ENCODE measurements around the gene ZNF385D. TPM values are rescaled to one million over a fixed set of nuclear protein-coding genes. Genes with fewer than 3 reads are reported as not detected.

ZNF385D gene
- total RNA-seq, 1 experiment from 2014 or later, result 0.03 TPM

DNA sequence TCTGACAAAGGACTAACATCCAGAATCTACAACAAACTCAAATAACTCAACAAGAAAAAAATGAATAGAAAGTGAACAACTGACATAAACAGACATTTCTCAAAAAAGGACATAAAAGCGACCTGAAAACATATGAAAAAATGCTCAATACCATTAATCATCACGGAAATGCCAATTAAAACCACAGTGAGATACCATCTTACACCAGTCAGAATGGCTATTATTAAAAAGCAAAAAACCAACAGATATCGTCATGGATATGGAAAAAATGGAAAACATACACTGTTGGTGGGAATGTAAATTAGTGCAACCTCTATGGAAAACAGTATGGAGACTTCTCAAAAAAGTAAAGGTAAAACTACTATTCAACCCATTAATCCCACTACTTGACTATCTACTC lies 53.3 kb downstream of the ZNF385D start:
- in situ Hi-C loops (cut with HindIII; ENCODE audit: low sequenced_read_pairs), result no loop called here
- no peak for DNase-seq (ENCODE audit: low spot score)

DNA sequence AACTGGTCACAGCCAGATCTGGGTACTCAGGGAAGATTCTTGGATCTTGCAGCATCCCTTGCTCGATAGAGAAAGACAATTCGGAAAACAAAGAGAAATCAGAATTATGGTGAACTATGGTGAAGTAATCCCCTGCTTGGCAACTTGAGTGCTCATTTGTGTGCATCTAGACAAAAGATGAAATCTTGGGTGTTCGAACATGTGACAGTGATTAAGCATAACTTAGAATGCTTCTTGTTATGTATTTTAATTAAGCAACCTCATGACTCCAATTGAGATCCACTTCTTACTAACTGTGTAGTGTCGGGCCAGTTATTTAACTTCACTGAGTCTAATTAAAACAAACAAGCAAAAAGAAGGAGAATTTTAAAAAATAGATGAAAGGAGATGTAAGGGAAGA lies 56.5 kb downstream of the ZNF385D start:
- in situ Hi-C loops (cut with HindIII; ENCODE audit: low sequenced_read_pairs), result no loop called here
- no peak for DNase-seq (ENCODE audit: low spot score)

DNA sequence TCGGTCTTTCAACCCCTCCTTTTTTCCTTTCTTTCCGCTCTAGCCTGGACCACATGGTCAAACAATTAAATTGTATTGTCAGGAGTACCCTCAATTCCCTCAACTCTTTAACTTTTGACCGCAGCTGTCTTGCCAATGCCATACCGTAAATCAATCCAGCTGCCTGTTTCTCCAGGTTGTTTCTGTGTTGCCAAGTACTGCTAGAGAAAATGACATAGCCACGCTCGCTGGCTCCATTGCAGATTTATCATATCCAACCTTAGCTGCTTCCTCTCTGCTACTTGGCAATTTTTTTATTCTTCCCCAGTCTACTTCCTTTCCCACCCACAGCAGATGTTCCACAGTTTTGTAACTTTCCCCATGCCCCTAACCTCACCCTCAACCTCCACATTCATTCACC lies 60.0 kb downstream of the ZNF385D start:
- DNase-seq (ENCODE audit: low spot score), result no peak
- in situ Hi-C loops (cut with HindIII; ENCODE audit: low sequenced_read_pairs), result no loop called here

DNA sequence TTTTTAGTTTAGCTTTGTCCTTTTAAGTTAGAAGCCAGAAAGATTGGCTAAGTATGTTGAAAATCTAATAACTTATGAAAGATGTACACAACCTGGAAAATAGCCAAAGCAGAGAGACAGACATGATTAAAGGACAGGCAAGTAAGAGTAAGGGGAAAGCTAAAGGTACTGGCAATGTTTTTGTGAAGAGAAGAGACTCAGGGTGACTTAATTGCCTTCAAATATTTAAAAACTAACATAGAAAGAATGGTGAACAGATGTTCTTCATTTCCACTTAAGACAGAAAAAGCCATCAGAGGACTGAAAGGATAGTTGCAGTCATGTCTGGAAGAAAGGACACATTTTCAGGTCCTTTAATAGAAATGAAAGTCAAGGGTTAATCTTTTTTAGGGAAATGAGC lies 68.8 kb downstream of the ZNF385D start:
- DNase-seq (ENCODE audit: low spot score), result no peak
- in situ Hi-C loops (cut with HindIII; ENCODE audit: low sequenced_read_pairs), result no loop called here

DNA sequence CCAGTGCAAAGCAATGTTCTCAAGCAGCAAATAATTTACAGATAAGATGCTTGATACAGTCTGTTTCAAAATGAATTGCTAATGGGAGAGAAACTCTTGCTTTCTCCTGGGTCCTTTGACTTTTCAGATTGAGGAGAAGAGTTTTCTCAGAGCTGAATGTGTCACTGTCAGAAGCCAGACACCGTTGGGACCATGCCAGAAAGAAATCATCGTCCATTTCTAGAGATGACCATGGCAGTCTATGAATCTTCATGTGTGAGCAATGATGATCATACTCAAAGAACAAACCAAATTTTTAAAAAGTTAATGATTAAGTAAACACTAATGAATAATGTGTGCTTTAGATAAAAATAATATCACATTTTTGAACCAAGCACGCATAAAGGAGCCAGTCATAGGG lies 77.6 kb downstream of the ZNF385D start:
- no peak for DNase-seq (ENCODE audit: low spot score)
- in situ Hi-C loops (cut with HindIII; ENCODE audit: low sequenced_read_pairs), result no loop called here

DNA sequence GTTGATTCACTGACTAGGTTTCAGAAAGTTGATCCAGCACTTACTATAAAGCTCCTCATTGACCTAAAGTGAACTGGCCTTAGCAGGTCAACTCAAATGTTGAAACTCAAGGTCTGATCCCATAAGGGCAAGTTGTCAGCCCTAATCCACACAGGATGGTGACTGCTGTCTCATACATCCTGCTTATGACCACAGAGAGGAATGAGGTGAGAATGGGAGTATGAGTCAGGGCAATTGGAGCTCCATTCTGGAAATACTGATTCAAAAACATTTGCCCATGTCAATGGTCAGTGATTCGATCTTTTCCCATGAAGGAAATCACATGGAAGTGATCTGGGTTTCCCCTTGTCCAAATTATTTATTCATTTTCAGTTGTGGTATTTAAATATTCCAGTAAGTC lies 78.7 kb downstream of the ZNF385D start:
- in situ Hi-C loops (cut with HindIII; ENCODE audit: low sequenced_read_pairs), result no loop called here
- DNase-seq (ENCODE audit: low spot score), result no peak

DNA sequence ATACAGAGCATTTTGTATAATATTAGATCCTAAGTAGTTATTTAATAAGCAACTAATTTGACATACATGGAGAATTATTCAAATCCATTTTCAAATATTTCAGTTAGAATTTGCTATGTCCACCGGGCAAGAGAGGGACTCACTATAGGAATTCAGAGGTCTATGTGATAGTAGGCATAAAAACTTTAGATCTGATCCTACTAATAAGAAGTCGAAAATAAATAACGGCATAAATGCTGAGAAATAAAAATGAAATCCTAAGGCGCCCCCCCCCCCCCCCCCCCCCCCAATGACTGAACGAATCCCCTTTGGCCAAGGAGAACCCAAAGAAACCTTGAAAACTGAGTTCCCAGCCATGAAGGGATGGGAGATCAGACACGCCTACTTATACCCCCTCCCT lies 80.6 kb downstream of the ZNF385D start:
- in situ Hi-C loops (cut with HindIII; ENCODE audit: low sequenced_read_pairs), result no loop called here
- DNase-seq (ENCODE audit: low spot score), result no peak

DNA sequence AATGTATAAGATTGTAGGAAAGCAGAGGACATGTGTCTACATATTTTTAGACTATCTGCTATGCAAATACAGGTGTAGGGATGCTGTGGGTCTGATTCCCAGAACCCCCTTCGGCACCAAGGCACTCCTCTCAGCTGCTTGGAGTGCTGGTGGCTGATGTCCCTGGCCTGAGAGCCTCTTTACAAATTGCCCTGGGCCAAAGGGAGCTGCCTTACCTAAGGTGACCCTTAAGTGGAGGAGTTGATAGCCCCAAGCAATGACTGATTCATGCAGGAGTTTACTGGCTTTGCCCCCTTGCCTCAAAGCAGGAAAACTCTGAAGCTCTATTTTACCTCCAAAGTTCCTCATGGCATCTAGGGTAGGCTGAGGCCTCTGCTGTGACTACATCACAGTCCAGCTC lies 83.0 kb downstream of the ZNF385D start:
- in situ Hi-C loops (cut with HindIII; ENCODE audit: low sequenced_read_pairs), result no loop called here
- no peak for DNase-seq (ENCODE audit: low spot score)

DNA sequence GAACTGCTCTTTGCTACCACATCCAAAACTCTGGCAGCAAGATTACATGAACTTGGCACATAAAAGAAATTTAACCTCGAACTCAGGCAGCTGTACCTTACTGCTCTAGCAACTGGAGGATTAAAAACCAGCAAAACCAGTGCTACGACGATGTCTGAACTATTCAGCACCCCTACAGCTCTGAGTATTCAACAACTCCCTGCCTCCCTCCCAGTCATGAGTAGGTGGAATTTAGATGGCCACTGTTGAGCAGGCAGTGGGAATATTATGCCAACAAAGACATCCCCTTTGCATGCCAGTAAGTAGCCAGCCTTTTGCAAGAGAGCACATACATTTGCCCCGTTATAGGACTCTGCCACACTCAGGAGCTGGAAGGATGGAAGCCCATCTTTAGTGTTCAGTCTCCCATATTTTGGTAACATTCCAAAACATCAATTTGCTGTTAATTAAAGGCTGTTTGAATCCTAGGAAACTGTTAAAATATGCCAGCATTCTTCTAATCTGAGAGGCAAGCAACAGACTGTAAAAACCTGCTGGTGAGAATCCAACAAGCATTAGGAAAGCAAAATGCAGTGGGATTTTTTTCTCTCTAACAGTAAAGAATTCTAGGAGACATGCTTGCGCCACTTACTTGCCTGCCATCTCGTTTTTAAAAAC lies 85.4 kb downstream of the ZNF385D start:
- in situ Hi-C loops (cut with HindIII; ENCODE audit: low sequenced_read_pairs), result no loop called here

DNA sequence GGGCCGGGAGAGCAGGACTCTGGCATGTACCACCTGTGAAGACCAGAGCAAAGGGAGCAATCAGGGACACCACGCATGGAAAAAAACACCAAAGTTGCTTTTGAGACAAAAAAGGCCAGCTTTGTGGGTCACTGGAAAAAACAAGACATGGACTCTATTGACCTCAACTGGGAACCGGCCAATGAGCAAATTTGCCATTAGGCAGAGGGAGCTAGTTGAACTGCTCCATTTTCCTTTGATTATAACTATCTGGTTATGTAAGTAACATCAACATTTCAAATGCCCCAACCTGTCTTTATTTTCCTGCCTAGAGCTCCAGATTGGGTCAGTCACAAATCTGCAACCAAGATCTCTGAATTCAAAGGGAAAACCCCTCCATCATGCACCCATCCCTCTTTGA lies 86.0 kb downstream of the ZNF385D start:
- in situ Hi-C loops (cut with HindIII; ENCODE audit: low sequenced_read_pairs), result no loop called here
- no peak for DNase-seq (ENCODE audit: low spot score)

More for the DNA sequence above, 85.4 kb downstream of the ZNF385D start:
- DNase-seq (ENCODE audit: low spot score), result peak; percentile 54

DNA sequence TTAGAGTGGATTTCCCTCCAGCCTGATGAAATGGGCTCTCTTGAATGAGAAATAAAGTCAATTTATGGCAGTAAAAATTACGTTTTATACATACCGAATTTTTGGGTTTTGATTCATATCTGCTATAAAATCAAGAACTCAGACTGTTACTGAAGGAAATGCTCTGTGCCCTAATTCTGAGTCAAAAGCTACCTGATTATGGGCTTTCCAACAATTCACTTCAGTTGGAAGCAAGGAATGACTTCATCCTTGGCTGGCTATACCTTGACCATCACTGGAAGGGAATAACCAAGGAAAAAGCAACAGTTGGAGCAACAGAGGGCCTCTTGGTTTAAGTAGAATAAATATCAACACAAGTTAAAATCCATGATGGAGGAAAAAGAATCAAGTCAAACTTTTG lies 88.6 kb downstream of the ZNF385D start:
- no peak for DNase-seq (ENCODE audit: low spot score)
- in situ Hi-C loops (cut with HindIII; ENCODE audit: low sequenced_read_pairs), result no loop called here

DNA sequence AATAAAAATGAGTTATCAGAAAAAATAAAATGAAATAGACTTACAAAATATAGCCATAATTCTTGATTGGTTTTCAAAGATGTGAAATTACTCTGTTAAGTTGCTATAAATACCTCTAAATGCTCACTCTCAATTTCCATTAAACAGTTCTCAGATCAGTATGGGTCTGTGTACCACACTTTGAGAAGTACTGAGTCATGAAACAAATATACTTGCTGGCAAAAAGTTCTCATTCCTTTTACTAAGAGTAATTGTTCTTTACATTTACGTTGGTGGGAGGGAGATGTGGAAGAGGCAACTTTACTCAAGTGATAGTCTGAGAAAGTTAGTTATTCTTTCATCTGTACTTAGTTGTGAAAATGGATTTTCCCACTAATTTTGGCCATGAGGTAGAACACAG lies 96.3 kb downstream of the ZNF385D start:
- in situ Hi-C loops (cut with HindIII; ENCODE audit: low sequenced_read_pairs), result no loop called here
- DNase-seq (ENCODE audit: low spot score), result no peak

DNA sequence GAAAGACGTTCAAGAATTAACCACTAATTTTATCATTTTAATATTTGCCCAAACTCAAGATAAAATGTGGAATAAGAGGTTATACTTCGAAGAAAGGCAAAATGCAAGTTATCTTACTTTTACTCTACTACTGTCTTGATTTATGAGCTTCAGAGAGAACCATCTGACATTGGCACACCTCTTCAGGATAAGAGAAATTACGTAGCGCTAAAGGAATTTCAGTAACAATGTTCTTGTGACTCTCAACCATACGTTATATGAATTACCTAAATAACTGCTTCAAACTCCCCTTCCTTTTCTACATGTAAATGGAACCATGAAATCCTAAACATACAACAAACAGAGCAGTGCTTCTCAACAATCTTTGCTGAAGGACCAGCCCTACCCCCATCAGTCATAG lies 96.8 kb downstream of the ZNF385D start:
- in situ Hi-C loops (cut with HindIII; ENCODE audit: low sequenced_read_pairs), result no loop called here

DNA sequence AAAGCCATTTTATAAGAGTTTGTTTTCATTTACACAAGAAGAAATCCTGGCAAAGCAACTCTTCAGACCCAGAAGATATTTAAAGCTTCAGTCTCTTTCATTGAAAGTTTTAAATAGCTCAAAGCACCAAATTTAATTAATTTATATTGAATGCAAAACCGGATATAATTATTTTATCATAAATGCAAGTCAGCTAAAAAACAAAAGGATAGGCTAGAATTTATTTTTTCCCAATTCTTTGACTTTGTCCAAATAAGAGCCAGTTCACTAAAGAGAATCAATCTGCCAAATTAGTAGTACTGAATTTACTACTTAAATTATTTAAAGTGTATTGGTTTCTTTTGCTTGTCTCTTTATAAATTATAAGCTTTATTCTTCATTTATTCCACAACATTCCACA lies 101.5 kb downstream of the ZNF385D start:
- no peak for DNase-seq (ENCODE audit: low spot score)
- in situ Hi-C loops (cut with HindIII; ENCODE audit: low sequenced_read_pairs), result no loop called here

More for the DNA sequence above, 96.8 kb downstream of the ZNF385D start:
- DNase-seq (ENCODE audit: low spot score), result no peak

DNA sequence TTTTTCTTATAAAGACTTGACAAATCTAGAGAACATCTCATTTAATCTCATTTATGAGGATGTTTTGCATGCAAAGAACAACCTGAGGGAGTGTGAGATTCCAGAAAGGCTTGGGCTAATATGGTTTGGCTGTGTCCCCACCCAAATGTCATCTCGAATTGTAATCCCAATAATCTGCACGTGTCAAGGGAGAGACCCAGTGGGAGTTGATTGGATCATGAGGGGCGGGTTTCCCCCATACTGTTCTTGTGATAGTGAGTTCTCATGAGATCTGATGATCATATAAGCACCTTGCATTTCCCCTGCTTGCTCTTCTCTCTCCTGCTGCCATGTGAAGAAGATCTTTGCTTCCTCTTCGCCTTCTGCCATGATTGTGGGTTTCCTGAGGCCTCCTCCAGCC lies 103.0 kb downstream of the ZNF385D start:
- in situ Hi-C loops (cut with HindIII; ENCODE audit: low sequenced_read_pairs), result no loop called here

DNA sequence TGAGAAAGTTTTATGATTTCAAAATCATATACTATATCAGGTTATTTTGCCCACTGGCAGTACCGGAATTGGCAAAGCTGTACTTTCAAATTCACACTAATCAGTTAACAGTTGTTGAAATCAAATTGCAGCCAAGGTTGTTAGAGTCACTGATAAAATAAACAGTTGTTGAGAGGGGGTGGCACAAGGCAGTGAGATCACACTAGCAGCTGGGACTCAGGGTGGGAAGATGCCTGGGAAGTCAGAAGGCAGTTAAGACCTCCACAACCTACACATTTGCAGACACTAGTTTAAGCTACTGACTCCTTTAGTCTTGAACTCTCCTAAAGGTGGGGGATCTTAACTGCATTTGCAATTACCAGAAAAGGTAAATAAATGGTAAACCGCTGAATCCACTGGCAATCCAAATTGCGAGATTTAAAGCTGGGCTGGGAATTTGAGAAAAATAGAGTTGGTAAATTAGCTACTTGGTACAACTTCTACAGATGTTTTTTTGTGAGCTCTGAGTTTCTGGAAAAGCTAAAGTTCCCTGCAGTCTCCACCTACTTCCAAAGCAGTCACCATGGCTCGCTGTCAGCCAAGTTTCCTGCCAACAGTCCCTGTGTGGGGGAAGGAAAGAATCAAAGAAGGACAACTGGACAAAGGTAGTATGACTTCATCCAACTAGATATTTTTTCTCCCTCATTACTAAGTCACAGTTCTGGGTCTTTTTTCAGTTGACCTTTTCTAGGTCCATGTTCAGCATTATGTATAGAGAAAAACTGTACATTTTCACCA lies 105.7 kb downstream of the ZNF385D start:
- no peak for DNase-seq (ENCODE audit: low spot score)
- in situ Hi-C loops (cut with HindIII; ENCODE audit: low sequenced_read_pairs), result no loop called here

More for the DNA sequence above, 103.0 kb downstream of the ZNF385D start:
- DNase-seq (ENCODE audit: low spot score), result no peak

DNA sequence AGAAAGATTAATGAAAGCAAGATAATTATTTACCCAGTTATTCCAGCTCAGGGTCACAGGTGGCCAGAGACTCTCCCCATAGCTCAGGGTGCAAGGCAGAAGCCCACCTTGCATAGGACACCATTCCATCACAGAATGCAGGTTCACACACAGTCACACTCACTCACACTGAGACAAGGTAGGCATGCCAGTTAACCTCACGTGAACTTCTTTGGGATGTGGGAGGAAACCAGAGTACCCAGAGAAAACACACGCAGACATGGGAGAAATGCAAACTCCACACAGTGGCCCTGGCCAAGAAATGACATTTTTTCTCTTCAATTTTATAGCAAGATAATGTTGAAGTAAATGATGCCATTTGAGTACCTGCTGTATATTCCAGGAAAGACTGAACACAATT lies 106.7 kb downstream of the ZNF385D start:
- in situ Hi-C loops (cut with HindIII; ENCODE audit: low sequenced_read_pairs), result no loop called here
- DNase-seq (ENCODE audit: low spot score), result no peak

DNA sequence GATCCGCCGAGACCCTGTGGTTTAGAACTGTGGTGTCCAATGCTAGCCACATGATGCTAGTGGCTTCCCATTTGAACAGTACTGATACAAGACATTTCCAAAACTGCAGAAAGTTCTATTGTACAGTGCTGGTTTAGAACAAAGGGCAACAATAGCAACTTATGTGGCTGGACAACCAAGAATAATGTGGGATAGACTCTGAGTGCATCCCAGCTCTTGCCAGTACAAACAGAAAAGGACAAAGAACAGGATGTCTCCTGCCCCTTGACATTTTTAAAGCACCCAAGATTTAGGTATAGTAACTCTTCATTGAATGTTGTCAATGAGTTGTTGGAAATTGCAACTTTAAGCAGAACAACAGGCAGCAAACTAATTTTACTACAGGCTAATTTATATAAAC lies 107.3 kb downstream of the ZNF385D start:
- in situ Hi-C loops (cut with HindIII; ENCODE audit: low sequenced_read_pairs), result no loop called here
- no peak for DNase-seq (ENCODE audit: low spot score)

DNA sequence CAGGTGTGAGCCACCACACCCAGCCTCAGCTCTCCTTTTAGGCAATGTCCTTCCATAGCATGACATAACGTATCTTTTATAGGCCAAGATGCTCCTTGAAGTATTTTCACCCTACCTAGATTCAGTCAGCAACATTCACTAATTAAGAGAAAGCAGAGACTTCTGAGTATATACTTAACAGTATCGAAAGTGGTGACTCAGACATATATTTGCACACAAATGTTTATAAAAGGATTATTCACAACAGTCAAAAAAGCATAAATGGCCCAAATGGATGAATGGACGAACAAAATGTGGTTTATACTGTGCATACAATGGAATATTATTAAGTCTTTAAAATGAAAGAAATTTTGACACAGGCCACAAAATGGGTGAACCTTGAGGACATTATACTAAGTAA lies 108.6 kb downstream of the ZNF385D start:
- no peak for DNase-seq (ENCODE audit: low spot score)
- in situ Hi-C loops (cut with HindIII; ENCODE audit: low sequenced_read_pairs), result no loop called here

DNA sequence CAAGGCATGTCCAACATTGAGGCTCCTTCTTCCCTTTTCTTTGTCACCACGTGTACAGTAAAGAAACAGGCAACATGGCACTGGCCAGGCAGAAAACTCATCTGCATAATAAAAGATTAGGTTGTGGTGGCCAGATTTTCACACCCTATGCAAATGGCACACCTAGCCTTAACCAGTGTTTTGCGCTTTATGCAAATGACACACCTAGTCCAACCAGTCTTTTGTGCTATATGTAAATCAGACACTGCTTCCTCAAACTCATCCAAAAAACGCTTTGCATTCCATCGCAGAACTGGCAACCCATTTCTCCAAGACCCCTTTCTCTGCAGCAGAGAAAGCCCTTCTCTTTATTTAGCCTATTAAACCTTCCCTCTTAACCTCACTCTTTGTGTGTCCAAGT lies 109.1 kb downstream of the ZNF385D start:
- no peak for DNase-seq (ENCODE audit: low spot score)

DNA sequence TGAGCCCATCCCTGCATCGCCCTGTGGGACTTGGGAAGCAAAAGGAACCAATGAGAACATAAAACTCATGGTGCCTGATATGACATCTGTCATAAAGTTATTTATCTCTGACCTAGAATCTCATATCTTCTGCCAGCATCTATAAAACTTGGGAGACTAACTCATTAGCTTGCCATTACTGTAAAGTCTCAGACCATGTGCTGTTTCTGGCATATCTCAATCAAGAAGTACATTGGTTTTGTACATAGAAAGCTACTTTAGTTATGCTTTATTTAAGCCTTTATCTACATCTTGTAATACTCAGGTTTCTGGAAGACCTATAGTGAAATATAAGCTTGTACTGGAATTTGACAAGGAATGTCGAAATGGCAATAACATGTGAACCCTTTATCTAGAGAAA lies 112.5 kb downstream of the ZNF385D start:
- in situ Hi-C loops (cut with HindIII; ENCODE audit: low sequenced_read_pairs), result no loop called here
- DNase-seq (ENCODE audit: low spot score), result no peak

More for the DNA sequence above, 109.1 kb downstream of the ZNF385D start:
- in situ Hi-C loops (cut with HindIII; ENCODE audit: low sequenced_read_pairs), result no loop called here

Measured in G401 (cell line).